Endothelial cell of hepatic sinusoid (primary cell): ENCODE data around the gene RIN1.
"Not testable (repeated sequence)": the region's sequence is repeated elsewhere in the genome, so short reads cannot be mapped to it uniquely, and the experiment has no call there.

Source experiments
- in situ Hi-C: cut with HindIII; loops from 2 replicates; pipeline ENCODE4 v1.10.0; 2017; ENCODE audit warnings: low sequenced_read_pairs

RIN1 gene

GRCh38 chr11:66360406-66361073 is 24.3 kb upstream of the RIN1 start:
- in situ Hi-C loops = no loop called here

- in situ Hi-C loops = no loop called here
Observed at GRCh38 chr11:66359662-66360087, 23.4 kb upstream of the RIN1 start.

DNA sequence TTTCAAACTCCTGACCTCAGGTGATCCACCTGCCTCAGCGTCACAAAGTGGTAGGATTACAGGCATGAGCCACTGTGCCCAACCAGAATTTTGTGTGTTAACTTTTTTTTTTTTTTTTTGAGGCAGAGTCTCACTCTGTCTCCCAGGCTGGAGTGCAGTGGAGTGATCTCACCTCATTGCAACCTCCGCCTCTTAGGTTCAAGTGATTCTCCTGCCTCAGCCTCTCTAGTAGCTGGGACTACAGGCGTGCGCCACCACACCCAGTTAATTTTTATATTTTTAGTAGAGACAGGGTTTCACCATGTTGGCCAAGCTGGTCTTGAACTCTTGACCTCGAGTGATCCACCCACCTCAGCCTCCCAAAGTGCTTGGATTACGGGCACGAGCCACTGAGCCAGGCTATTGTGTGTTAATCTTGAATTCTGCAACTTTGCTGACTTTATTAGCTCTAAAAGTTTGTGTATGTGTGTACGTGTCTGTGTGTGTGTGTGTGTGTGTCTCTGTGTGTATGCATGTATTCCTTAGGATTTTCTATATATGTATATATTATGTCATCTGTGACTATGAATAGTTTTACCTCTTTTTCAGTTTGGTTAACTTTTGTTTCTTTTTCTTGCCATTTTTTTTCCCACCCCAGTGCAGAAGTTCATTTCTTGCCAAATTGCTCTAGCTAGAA is 14.5 kb upstream of the RIN1 start:
- in situ Hi-C loops = not testable (repeated sequence)

- in situ Hi-C loops = no loop called here
Observed at GRCh38 chr11:66349084-66349386, 12.8 kb upstream of the RIN1 start.

GRCh38 chr11:66347425-66348276 is 11.4 kb upstream of the RIN1 start, which contains the start of gene B4GAT1:
Gene B4GAT1 (minus strand): TSS chr11:66347629. CDS start chr11:66347545, 84 bp downstream.
- in situ Hi-C loops = no loop called here

DNA sequence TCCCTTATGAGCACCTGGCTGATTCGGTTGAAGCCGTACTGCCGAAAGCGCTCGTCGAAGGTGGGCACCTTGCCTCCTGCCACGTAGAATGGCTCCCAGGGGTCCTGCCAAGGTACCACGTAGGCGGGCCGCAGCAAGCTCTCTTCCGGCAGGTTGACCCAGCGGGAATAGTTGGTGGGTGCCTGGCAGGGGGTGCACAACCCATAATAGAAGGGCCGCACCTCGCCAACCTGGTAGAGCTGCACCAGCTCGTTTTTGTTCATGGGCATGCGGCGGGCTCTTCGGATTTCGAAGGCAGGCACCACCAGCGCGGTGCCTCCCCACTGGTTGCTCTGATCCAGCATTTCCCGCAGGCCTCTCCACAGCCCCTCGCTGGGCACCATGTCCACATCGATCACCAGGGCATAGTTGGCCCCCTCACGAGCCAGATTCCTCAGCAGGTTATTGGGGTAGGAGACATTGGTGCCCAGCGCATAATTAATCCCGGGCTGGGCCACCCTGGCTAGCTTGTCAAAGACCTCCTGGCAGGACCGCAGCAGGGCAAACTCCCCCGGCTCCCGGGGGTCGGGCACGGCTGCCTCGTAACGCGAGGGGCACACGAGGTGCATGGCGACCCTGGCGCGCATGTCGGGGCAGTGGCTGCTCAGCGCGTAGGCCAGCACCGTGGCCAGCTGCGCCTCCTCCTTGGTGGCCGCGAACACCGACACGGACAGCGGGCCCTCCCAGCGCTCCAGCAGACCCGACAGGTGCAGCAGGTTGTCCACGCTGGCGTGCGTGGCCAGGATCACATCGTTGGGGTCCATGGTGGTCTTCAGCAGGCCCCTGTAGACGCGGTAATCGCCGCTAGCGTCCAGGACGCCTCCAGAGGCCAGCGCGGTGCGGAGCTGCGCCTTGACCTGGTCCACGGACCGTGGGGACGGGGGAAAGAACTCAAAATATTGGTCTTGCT is 10.5 kb upstream of the RIN1 start:
- in situ Hi-C loops = no loop called here

DNA sequence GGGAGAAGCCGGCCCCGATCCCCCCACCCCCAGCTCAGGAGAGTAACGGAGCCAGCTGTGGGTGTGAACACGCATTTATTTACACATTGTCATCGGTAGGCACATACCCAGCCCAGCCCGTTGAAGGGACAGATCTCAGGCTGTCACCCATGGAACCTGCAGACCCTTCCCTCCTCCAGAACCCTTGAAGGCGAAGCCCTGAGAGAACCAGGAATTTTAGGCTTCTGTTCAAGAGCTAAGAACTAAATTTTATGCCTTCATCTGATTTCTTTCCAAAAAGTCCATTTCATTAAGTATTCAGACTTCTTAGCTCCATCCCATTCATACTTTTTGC is 9.0 kb upstream of the RIN1 start:
- in situ Hi-C loops = no loop called here

DNA sequence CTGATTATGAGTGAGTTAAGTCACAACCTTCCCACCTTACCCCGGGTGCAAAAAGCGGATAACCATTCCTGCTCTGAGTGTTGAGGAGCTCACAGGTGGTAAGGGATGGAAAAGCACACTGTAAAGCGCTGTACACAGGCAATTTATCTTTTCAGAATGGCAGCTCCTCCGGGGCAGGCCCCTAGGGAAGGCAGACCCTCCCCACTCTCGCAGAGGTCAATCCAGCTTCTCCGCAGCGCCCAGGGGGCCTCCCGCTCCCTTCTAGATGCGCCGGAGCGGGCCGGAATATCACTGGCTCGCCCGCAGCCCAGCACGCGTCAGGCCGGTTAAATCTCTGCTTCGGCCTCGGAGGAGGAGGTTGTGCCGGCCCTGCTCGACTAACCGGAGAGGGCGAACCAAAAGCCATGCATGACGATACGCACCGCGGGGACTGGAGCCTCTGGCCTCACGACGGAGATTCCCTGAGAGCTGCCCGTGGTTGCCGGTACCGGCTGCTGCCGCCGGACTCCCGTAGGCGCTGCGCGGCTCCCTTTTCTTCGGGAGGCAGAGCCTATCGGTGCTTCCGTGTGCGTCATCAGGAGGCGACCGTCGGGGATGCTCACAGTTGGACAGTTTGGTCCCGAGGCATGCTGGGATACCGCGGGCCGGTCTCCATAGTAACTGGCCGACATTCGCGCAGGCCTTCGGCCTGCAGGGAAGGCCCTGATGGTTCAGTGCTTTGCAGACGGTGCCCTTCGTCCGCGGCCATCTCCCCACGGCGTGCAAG is 8.5 kb upstream of the RIN1 start, which contains the start of gene BRMS1:
TSS of gene BRMS1 (minus strand) at position 555 of the 766 bp plus-strand sequence. CDS start 2,870 bp downstream, outside the sequence.
- in situ Hi-C loops = no loop called here

GRCh38 chr11:66343176-66343575 is 6.9 kb upstream of the RIN1 start:
- in situ Hi-C loops = no loop called here

GRCh38 chr11:66341502-66342126 is 5.4 kb upstream of the RIN1 start:
- in situ Hi-C loops = no loop called here

GRCh38 chr11:66340596-66341501 is 4.6 kb upstream of the RIN1 start:
- in situ Hi-C loops = no loop called here

DNA sequence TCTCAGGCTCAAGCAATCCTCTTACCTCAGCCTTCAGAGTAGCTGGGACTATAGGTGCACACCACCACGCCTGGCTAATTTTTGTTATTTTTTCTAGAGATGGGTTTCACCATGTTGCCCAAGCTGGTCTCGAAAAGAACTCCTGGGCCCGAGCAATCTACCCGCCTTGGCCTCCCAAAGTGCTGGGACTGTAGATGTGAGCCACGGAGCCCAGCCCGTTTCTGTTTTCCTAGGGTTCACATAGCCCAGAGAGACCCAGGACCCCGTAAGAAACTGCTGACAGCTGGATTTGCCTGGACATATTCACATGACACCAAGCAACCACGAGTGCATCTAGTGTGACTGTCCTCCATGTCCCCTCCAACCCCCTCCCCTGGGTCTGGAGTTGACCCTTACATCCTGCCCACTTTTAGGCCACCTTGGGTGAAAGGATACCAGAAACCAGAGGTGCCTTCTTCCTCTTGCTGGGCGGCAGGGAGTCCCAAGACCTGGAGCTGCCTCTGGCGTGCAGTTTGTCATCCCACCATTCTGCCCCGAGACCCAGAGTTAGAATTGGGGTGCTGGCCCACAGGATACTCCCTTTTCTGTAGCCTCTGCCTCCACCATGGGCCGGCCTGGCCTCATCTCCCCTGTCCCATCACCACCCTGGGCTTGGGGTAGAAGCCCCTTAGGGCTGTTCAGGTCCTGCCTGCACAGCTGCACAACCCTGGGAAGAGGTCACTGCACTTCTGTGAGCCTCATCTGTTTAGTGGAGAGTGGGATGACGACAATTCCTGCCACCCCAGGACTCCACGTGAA is 3.7 kb upstream of the RIN1 start:
- in situ Hi-C loops = no loop called here

DNA sequence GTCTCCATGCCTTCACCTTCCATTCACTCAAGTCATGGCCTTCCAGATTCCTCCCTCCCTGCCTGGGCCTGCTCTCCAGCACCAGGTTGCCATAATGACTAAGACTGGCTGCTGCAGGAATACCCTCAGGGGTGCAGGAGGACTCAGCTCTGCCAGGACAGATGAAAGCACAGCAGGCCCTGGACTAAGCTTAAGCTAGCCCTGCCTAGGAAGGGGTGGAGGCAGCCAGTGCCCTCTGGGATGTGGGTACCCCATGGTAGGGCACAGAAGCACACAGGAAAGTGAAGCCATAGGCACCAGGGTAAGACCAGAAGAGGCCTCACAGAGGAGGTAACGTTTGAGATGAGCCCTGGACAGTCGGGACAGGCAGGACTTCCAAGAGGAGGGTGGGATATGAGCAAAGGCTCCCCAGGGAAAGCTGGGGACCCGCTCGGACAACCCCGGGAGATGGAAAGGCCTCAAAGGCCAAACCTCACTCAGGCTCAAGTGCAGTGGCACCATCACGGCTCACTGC is 3.0 kb upstream of the RIN1 start:
- in situ Hi-C loops = no loop called here

DNA sequence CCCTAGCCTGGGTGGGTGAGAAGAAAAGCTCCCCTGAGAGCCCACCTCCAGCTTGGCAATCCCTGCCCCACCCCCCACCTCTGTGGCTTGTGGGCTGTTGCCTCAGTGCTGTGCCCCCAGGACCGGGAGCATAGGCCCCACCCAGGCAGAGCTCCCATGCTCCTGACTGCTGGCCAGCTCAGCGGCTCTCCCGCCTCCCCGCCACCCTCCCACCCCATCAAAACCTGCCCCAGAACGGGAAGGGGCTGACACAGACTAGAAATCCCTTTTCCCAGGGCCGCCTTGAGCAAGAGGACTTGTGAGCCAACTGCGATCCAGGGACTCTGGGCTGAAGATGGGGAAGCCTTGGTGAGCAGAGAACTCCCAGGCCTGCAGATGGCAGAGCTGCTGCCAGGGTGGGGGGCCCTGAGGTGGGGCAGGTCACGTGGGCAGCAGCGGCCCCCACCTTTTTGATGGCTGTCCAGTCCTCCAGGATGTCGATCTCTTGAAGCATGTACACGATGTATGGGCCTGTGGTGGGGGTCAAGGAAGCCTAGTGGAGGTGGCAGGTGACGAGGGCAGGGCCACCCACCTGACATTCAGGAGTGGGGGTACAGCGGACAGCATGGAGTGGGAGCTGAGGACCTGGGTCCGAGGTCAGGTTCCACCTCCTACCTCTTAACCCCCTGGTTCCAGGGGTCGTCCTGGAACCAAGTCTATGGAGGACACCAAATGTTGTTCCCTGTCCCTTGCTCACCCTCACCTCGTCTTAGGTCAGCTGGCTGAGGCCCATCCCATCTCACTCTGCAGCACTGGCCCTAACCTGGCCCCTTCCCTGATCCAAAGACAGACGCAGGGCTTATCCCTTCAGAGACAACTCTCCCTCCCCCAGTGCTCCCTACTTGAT is 2.3 kb upstream of the RIN1 start:
- in situ Hi-C loops = no loop called here

GRCh38 chr11:66337103-66337899 is 1.1 kb upstream of the RIN1 start:
- in situ Hi-C loops = no loop called here
